Activated naive CD4-positive, alpha-beta T cell treated with anti-CD3 and anti-CD28 coated beads for 36 hours (primary cell): ENCODE measurements around the gene CORO7. TPM values are rescaled to one million over a fixed set of nuclear protein-coding genes. Genes with fewer than 3 reads are reported as not detected.
A peak's percentile ranks its signal among the peaks of the same experiment; 100 is the strongest.
"Not testable (repeated sequence)": the region's sequence is repeated elsewhere in the genome, so short reads cannot be mapped to it uniquely, and the experiment has no call there.

Experiments
- CTCF ChIA-PET: fragments of 350-600 bp; sonication (Branson Sonifier 250); formaldehyde crosslinking; loops from one replicate; lab custom pipeline; 2021; ENCODE audit warnings: antibody characterized with exemption; lab: Charles Lee
- DNase-seq: peaks from one replicate; pipeline ENCODE4 v3.0.0-alpha.2; 2020
- H3K27ac Mint-ChIP-seq: one replicate; pipeline ENCODE4 v1.8.0; 2021; ENCODE audit warnings: mild to moderate bottlenecking, mixed read lengths
- H3K27me3 Mint-ChIP-seq: one replicate; pipeline ENCODE4 v1.8.0; 2021; ENCODE audit warnings: low read depth, mixed read lengths
- H3K36me3 Mint-ChIP-seq: one replicate; pipeline ENCODE4 v1.8.0; 2021; ENCODE audit warnings: low read depth, mixed read lengths
- H3K4me1 Mint-ChIP-seq: one replicate; pipeline ENCODE4 v1.8.0; 2021; ENCODE audit warnings: low read depth, mixed read lengths
- H3K4me3 Mint-ChIP-seq: one replicate; pipeline ENCODE4 v1.8.0; 2021; ENCODE audit warnings: mild to moderate bottlenecking, moderate library complexity, mixed read lengths
- H3K9me3 Mint-ChIP-seq: one replicate; pipeline ENCODE4 v1.8.0; 2021; ENCODE audit warnings: mixed read lengths
- intact Hi-C: fragments of 100-400 bp; cut with micrococcal nuclease; formaldehyde crosslinking; loops from one replicate; pipeline ENCODE4 v1.15.1; 2023
- total RNA-seq, 2 experiments: library from RNA; stranded (reverse); gene quantifications; one replicate each; pipeline ENCODE4 v1.2.3, GENCODE V29; 2021

CORO7 gene
- total RNA-seq, 2 experiments from 2014 or later = 39.7 to 43.3 TPM

- no peaks in the 10 kb centered on the region for H3K9me3 Mint-ChIP-seq
- H3K4me1 Mint-ChIP-seq = peaks cover 40% of the 10 kb centered on the region
- H3K4me3 Mint-ChIP-seq = peak within 1 kb of the TSS; percentile 98
- H3K36me3 Mint-ChIP-seq = peaks cover 9% of the 10 kb centered on the region
- H3K27ac Mint-ChIP-seq = peak within 1 kb of the TSS; percentile 84
- no peaks in the 10 kb centered on the region for H3K27me3 Mint-ChIP-seq
- peak; percentile 98 for DNase-seq
- CTCF ChIA-PET = interaction anchor here (0.9 to 2.6 kb wide), 4 partner anchors 8 to 97 kb away, joined by 3 to 7 read pairs (median 5); no protein-coding TSS in a partner anchor
- intact Hi-C loops = loop anchor here (1.0 to 10.0 kb wide), 8 partner anchors 20 to 606 kb away; partner anchors contain the start of genes CDIP1, DNAJA3, HMOX2 and SEC14L5
Measured at GRCh38 chr16:4350787-4351659, 65.4 kb downstream of the CORO7 start, which contains the start of gene PAM16. Gene PAM16, minus strand, starts transcription at chr16:4351321. Its CDS starts 87 bp downstream, at chr16:4351234.

- Mint-ChIP-seq H3K36me3 (peaks cover 9% of the 10 kb centered on the region), H3K4me1 (peaks cover 40% of the 10 kb centered on the region), H3K27ac (peak overlapping the region; percentile 84), H3K4me3 (peak overlapping the region; percentile 98), H3K9me3 (no peaks in the 10 kb centered on the region), H3K27me3 (no peaks in the 10 kb centered on the region)
- no peak for DNase-seq
- intact Hi-C loops = loop anchor here (2.0 to 10.0 kb wide), 5 partner anchors 20 to 607 kb away; partner anchors contain the start of genes CDIP1, HMOX2, SEC14L5 and UBALD1
- CTCF ChIA-PET = interaction anchor here (0.9 to 2.6 kb wide), 5 partner anchors 9 to 96 kb away, joined by 3 to 7 read pairs (median 4); no protein-coding TSS in a partner anchor
Measured at GRCh38 chr16:4350365-4350786, 66.0 kb downstream of the CORO7 start.

DNA sequence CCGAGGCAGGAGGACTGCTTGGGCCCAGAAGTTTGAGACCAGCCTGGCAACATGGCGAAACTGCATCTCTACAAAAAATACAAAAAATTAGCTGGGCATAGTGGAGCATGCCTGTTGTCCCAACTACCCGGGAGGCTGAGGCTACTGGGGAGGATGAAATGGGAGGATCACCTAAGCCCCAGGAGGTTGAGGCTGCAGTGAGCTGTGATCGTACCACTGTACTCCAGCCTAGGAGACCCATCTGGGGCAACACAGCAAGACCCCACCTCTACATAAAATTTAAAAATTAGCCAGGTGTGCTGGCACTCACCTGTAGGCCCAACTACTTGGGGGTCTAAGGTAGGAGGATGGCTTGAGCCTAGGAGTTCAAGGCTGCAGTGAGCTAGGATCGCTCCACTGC, 67.1 kb downstream of the CORO7 start:
- Mint-ChIP-seq H3K27ac (no peak overlapping the region), H3K4me3 (peak overlapping the region; percentile 45), H3K27me3 (no peaks in the 10 kb centered on the region), H3K9me3 (no peaks in the 10 kb centered on the region), H3K4me1 (peaks cover 40% of the 10 kb centered on the region), H3K36me3 (peaks cover 11% of the 10 kb centered on the region)
- DNase-seq = no peak
- intact Hi-C loops = no loop called here
- CTCF ChIA-PET = interaction anchor here (0.6 to 2.6 kb wide), 8 partner anchors 10 to 129 kb away, joined by 3 to 7 read pairs (median 4); no protein-coding TSS in a partner anchor

GRCh38 chr16:4347765-4348509, 68.5 kb downstream of the CORO7 start:
- no peak for DNase-seq
- Mint-ChIP-seq H3K36me3 (peaks cover 8% of the 10 kb centered on the region), H3K4me3 (no peak overlapping the region), H3K27ac (peak overlapping the region; percentile 15), H3K9me3 (no peaks in the 10 kb centered on the region), H3K4me1 (peaks cover 45% of the 10 kb centered on the region), H3K27me3 (no peaks in the 10 kb centered on the region)
- CTCF ChIA-PET = interaction anchor here (1.5 kb wide), 1 partner anchor 55 kb away, joined by 5 read pairs; no protein-coding TSS in a partner anchor
- intact Hi-C loops = no loop called here

- Mint-ChIP-seq H3K9me3 (no peaks in the 10 kb centered on the region), H3K36me3 (peaks cover 8% of the 10 kb centered on the region), H3K4me1 (peaks cover 45% of the 10 kb centered on the region), H3K4me3 (no peak overlapping the region), H3K27ac (no peak overlapping the region), H3K27me3 (no peaks in the 10 kb centered on the region)
- DNase-seq = no peak
- intact Hi-C loops = no loop called here
- CTCF ChIA-PET = interaction anchor here (1.1 to 1.5 kb wide), 2 partner anchors 39 to 56 kb away, joined by 3 to 5 read pairs; no protein-coding TSS in a partner anchor
Measured at GRCh38 chr16:4347010-4347409, 69.4 kb downstream of the CORO7 start.

- Mint-ChIP-seq H3K27me3 (no peaks in the 10 kb centered on the region), H3K4me1 (peaks cover 38% of the 10 kb centered on the region), H3K27ac (no peak overlapping the region), H3K9me3 (no peaks in the 10 kb centered on the region), H3K36me3 (peaks cover 8% of the 10 kb centered on the region), H3K4me3 (no peak overlapping the region)
- intact Hi-C loops = no loop called here
- DNase-seq = no peak
- CTCF ChIA-PET = interaction anchor here (0.8 to 1.7 kb wide), 4 partner anchors 11 to 38 kb away, joined by 3 to 5 read pairs (median 4); no protein-coding TSS in a partner anchor
Measured at GRCh38 chr16:4345836-4346781, 70.3 kb downstream of the CORO7 start.

DNA sequence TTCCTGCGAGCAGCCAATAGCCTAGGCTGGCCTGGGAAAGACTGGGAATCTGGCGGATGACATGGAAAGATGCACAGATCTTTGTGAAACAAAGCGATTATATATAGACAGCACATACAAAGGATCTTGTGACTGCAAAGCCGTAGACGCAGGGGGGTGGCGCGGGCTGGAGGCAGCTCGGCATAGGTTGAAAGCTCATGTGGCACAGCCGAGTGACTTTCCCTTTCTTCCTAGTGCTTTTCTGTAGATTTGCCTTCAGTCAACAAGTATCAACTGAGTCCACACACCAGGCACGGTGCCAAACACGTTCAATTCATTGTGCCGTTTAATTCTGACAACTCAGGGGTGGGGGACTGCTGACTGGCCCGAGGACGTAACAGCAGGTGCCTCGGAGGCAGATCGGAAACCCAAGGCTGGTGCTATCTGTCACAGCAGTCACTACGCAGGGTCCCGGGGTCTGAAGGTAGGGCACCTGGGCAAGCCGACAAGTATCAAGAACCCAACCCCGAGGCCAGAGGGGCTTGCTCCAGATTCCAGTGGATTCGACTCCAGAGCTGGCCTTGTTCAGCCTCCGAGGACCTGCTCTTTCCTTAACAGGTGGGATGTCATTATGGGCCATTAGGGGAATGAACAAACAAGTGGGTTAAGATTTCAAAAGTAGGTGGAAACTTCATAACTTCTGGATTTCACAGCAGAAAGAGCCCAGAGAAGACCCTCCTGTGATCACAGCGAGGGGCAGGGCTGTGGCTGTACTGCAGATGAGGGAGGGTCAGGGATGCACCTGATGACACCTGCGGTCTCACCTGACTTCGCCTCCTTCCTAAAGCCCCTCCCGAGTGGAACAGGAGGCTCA, 71.2 kb downstream of the CORO7 start:
- H3K36me3 Mint-ChIP-seq = peaks cover 5% of the 10 kb centered on the region
- H3K27ac Mint-ChIP-seq = no peak overlapping the region
- intact Hi-C loops = no loop called here
- DNase-seq = no peak
- CTCF ChIA-PET = interaction anchor here (1.4 to 1.7 kb wide), 2 partner anchors 13 to 17 kb away, joined by 5 read pairs; no protein-coding TSS in a partner anchor
- H3K9me3 Mint-ChIP-seq = no peaks in the 10 kb centered on the region
- no peaks in the 10 kb centered on the region for H3K27me3 Mint-ChIP-seq
- no peak overlapping the region for H3K4me3 Mint-ChIP-seq
- peaks cover 35% of the 10 kb centered on the region for H3K4me1 Mint-ChIP-seq

GRCh38 chr16:4344300-4344982, 72.0 kb downstream of the CORO7 start:
- H3K27me3 Mint-ChIP-seq, H3K36me3 Mint-ChIP-seq, H3K9me3 Mint-ChIP-seq, DNase-seq, H3K27ac Mint-ChIP-seq, H3K4me3 Mint-ChIP-seq, intact Hi-C loops: not testable (repeated sequence)
- H3K4me1 Mint-ChIP-seq = peaks cover 28% of the 10 kb centered on the region
- CTCF ChIA-PET = interaction anchor here (1.3 kb wide), 1 partner anchor 58 kb away, joined by 5 read pairs; no protein-coding TSS in a partner anchor

DNA sequence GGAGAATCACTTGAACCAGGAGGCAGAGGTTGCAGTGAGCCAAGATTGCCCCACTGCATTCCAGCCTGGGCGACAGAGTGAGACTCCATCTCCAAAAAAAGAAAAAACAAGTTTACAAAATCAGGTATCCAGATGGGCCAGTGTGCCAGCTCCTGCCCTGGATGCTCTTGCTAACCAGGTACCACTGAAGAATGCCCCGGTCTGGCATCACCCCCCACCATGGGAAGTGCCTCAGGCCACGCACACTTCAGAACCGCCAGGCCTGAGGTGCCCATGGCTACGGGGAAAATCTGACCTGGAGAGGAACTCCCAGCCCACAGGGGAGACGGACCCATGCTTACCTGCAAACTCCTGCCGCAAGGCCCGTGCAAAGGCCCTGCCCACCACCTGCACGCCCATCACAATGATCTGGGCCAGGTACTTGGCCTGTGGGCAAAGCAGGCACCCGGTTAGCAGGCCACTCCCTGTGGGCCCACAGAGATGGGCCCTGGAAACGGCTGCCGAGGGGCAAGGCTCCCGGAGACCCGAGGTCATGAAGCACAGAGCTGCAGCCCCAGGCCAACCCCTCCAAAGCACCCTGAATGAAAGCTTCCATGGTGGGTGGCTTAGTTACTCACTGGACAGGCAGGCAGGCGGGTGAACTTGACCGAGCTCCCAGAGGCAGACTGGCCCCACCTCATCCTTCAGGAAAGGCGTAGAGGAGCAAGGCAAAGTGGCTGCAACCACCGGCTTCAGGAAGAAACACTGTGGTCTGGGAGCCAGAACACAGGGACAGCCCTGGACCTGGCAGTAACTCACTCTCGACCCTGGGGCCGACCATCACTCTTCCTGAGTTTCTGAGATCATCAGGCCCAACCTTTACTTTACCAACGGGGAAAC, 73.3 kb downstream of the CORO7 start:
- peaks cover 4% of the 10 kb centered on the region for H3K36me3 Mint-ChIP-seq
- intact Hi-C loops = no loop called here
- H3K9me3 Mint-ChIP-seq = no peaks in the 10 kb centered on the region
- H3K4me1 Mint-ChIP-seq = peaks cover 22% of the 10 kb centered on the region
- no peak overlapping the region for H3K27ac Mint-ChIP-seq
- no peak overlapping the region for H3K4me3 Mint-ChIP-seq
- CTCF ChIA-PET = interaction anchor here (0.9 to 1.3 kb wide), 2 partner anchors 59 to 60 kb away, joined by 3 to 5 read pairs; no protein-coding TSS in a partner anchor
- DNase-seq = no peak
- no peaks in the 10 kb centered on the region for H3K27me3 Mint-ChIP-seq
